H9 (cell line): ENCODE data around the gene KLK11. TPM values are rescaled to one million over a fixed set of nuclear protein-coding genes. Genes with fewer than 3 reads are reported as not detected.

Source experiments
- DNase-seq: peaks from one replicate; pipeline ENCODE4 v3.0.0-alpha.2; 2017
- H2AFZ ChIP-seq: one replicate; pipeline ENCODE4 v1.6.1; 2013; ENCODE audit warnings: mild to moderate bottlenecking, low read length, control low read depth, moderate library complexity
- H2AK5ac ChIP-seq: 2 replicates; pipeline ENCODE4 v1.6.1; 2013; ENCODE audit warnings: low read length, control low read depth, mixed read lengths; ENCODE audit not compliant: insufficient read length
- H2BK120ac ChIP-seq: one replicate; pipeline ENCODE4 v1.6.1; 2013; ENCODE audit warnings: low read depth, mild to moderate bottlenecking, low read length, control low read depth, inconsistent platforms; ENCODE audit not compliant: poor library complexity, severe bottlenecking
- H2BK12ac ChIP-seq: 2 replicates; pipeline ENCODE4 v1.6.1; 2013; ENCODE audit warnings: low read length, control low read depth, mixed read lengths, low read depth; ENCODE audit not compliant: insufficient read length
- H2BK15ac ChIP-seq: 2 replicates; pipeline ENCODE4 v1.6.1; 2013; ENCODE audit warnings: low read depth, low read length, control low read depth
- H2BK20ac ChIP-seq: one replicate; pipeline ENCODE4 v1.6.1; 2013; ENCODE audit warnings: low read depth, mild to moderate bottlenecking, low read length, control low read depth, inconsistent platforms; ENCODE audit not compliant: poor library complexity, severe bottlenecking
- H2BK5ac ChIP-seq: 2 replicates; pipeline ENCODE4 v1.6.1; 2013; ENCODE audit warnings: low read length, control low read depth, mixed read lengths; ENCODE audit not compliant: insufficient read length
- H3K14ac ChIP-seq: 2 replicates; pipeline ENCODE4 v1.6.1; 2013; ENCODE audit warnings: low read length, control low read depth; ENCODE audit not compliant: insufficient read depth
- H3K18ac ChIP-seq: 2 replicates; pipeline ENCODE4 v1.6.1; 2013; ENCODE audit warnings: low read depth, mild to moderate bottlenecking, mixed read lengths, low read length, control low read depth; ENCODE audit not compliant: insufficient read length
- H3K23ac ChIP-seq: 2 replicates; pipeline ENCODE4 v1.6.1; 2013; ENCODE audit warnings: low read length, control low read depth, mixed read lengths, low read depth; ENCODE audit not compliant: insufficient read length
- H3K23me2 ChIP-seq: 2 replicates; pipeline ENCODE4 v1.6.1; 2013; ENCODE audit warnings: low read depth, mild to moderate bottlenecking, mixed read lengths, low read length, control low read depth; ENCODE audit not compliant: insufficient read length, poor library complexity, severe bottlenecking
- H3K27ac ChIP-seq: 2 replicates; pipeline ENCODE4 v1.5.1; 2013; ENCODE audit warnings: low read length, control low read depth, mixed read lengths, low read depth; ENCODE audit not compliant: insufficient read length
- H3K27me3 ChIP-seq: 2 replicates; pipeline ENCODE4 v1.6.1; 2013; ENCODE audit warnings: low read length, control low read depth, inconsistent platforms; ENCODE audit not compliant: insufficient read depth
- H3K4ac ChIP-seq: 2 replicates; pipeline ENCODE4 v1.6.1; 2013; ENCODE audit warnings: low read depth, mild to moderate bottlenecking, control low read depth, inconsistent platforms, low read length, moderate library complexity
- H3K4me1 ChIP-seq: 2 replicates; pipeline ENCODE4 v1.6.1; 2013; ENCODE audit warnings: low read length, control low read depth, inconsistent platforms; ENCODE audit not compliant: insufficient read depth
- H3K4me2 ChIP-seq: 2 replicates; pipeline ENCODE4 v1.6.1; 2013; ENCODE audit warnings: low read length, control low read depth, mixed read lengths; ENCODE audit not compliant: insufficient read length, insufficient read depth
- H3K56ac ChIP-seq: 2 replicates; pipeline ENCODE4 v1.6.1; 2013; ENCODE audit warnings: low read depth, mild to moderate bottlenecking, mixed read lengths, low read length, control low read depth; ENCODE audit not compliant: insufficient read length
- H3K79me1 ChIP-seq: 2 replicates; pipeline ENCODE4 v1.6.1; 2013; ENCODE audit warnings: low read depth, mild to moderate bottlenecking, moderate library complexity, low read length, control low read depth, inconsistent platforms; ENCODE audit not compliant: insufficient read depth, poor library complexity, severe bottlenecking
- H3K79me2 ChIP-seq: 2 replicates; pipeline ENCODE4 v1.6.1; 2013; ENCODE audit warnings: low read length, control low read depth, inconsistent platforms; ENCODE audit not compliant: insufficient read depth
- H3K9ac ChIP-seq: 2 replicates; pipeline ENCODE4 v1.6.1; 2013; ENCODE audit warnings: low read length, control low read depth, mixed read lengths; ENCODE audit not compliant: insufficient read length; ENCODE audit errors: extremely low read depth
- H3K9me3 ChIP-seq: one replicate; pipeline ENCODE4 v1.6.1; 2013; ENCODE audit warnings: low read depth, low read length, inconsistent platforms; ENCODE audit not compliant: control insufficient read depth
- H3T11ph ChIP-seq: one replicate; pipeline ENCODE4 v1.6.1; 2013; ENCODE audit warnings: mild to moderate bottlenecking, low read length, control low read depth, inconsistent platforms
- H4K20me1 ChIP-seq: one replicate; pipeline ENCODE4 v1.6.1; 2013; ENCODE audit not compliant: control insufficient read depth, insufficient read length, insufficient read depth
- H4K5ac ChIP-seq: 2 replicates; pipeline ENCODE4 v1.6.1; 2013; ENCODE audit warnings: low read depth, mild to moderate bottlenecking, mixed read lengths, low read length, control low read depth; ENCODE audit not compliant: insufficient read length
- H4K8ac ChIP-seq: replicated peaks from 2 replicates; pipeline ENCODE4 v1.6.1; 2013; ENCODE audit warnings: low read length, control low read depth, mixed read lengths, low read depth; ENCODE audit not compliant: insufficient read length
- H4K91ac ChIP-seq: 2 replicates; pipeline ENCODE4 v1.6.1; 2013; ENCODE audit warnings: low read depth, mild to moderate bottlenecking, moderate library complexity, mixed read lengths, low read length, control low read depth; ENCODE audit not compliant: insufficient read length
- H3K27ac Mint-ChIP-seq, 3 experiments: 2 replicates in 2 of 3; 3 replicates in 1 of 3; pipeline ENCODE4 v1.8.0; 2020 to 2021; ENCODE audit warnings: mixed read lengths in 3 of 3, mild to moderate bottlenecking in 1 of 3, moderate library complexity in 1 of 3
- H3K27me3 Mint-ChIP-seq: 2 replicates; pipeline ENCODE4 v1.8.0; 2021; ENCODE audit warnings: low read depth, mild to moderate bottlenecking, moderate library complexity, mixed read lengths
- H3K36me3 Mint-ChIP-seq, 3 experiments: 2 replicates in 2 of 3; 3 replicates in 1 of 3; pipeline ENCODE4 v1.8.0; 2020 to 2021; ENCODE audit warnings: low read depth in 3 of 3, mixed read lengths in 3 of 3; ENCODE audit not compliant: insufficient read depth in 1 of 3
- H3K4me1 Mint-ChIP-seq, 2 experiments: 2 replicates each; pipeline ENCODE4 v1.8.0; 2020; ENCODE audit warnings: mixed read lengths in 2 of 2
- H3K4me3 Mint-ChIP-seq, 2 experiments: 2 replicates in 1 of 2; 3 replicates in 1 of 2; pipeline ENCODE4 v1.8.0; 2020 to 2021; ENCODE audit warnings: mild to moderate bottlenecking in 2 of 2, mixed read lengths in 2 of 2, moderate library complexity in 1 of 2
- H3K9me3 Mint-ChIP-seq, 2 experiments: 2 replicates in 1 of 2; 3 replicates in 1 of 2; pipeline ENCODE4 v1.8.0; 2020; ENCODE audit warnings: mild to moderate bottlenecking in 2 of 2, mixed read lengths in 2 of 2, moderate library complexity in 1 of 2
- CTCF ChIP-seq: fragments of 200-600 bp; sonication (generic); conservative IDR thresholded peaks from 3 replicates; pipeline ENCODE4 v1.8.0; 2021; ENCODE audit warnings: antibody characterized with exemption, mild to moderate bottlenecking
- total RNA-seq: library from RNA; stranded (reverse); gene quantifications from 2 replicates; pipeline ENCODE4 v1.2.1, GENCODE V29; 2021

KLK11 gene
- total RNA-seq, 1 experiment from 2014 or later: not detected

GRCh38 chr19:51055866-51056265 lies 29.4 kb upstream of the KLK11 start:
- Mint-ChIP-seq H3K4me1 (peaks cover 10 to 19% of the 10 kb centered on the region in 2 experiments), H3K36me3 (no peaks in the 10 kb centered on the region), H3K27me3 (peaks cover 2% of the 10 kb centered on the region), H3K9me3 (no peaks in the 10 kb centered on the region; a peak in 1 of 5 replicates), H3K27ac (no peak overlapping the region), H3K4me3 (no peak overlapping the region)
- no peak overlapping the region for H3K9ac ChIP-seq
- TF ChIP-seq CTCF: no peak
- no peak overlapping the region for H3K27ac ChIP-seq
- no peak overlapping the region for H3K14ac ChIP-seq
- no peak overlapping the region for H3T11ph ChIP-seq
- DNase-seq: no peak
- no peak overlapping the region for H2BK20ac ChIP-seq
- no peak overlapping the region for H3K23ac ChIP-seq
- H3K27me3 ChIP-seq: no peaks in the 10 kb centered on the region
- H2BK120ac ChIP-seq: no peak overlapping the region
- no peaks in the 10 kb centered on the region for H3K79me2 ChIP-seq
- no peak overlapping the region for H3K56ac ChIP-seq
- no peak overlapping the region for H4K91ac ChIP-seq
- no peak overlapping the region for H2BK12ac ChIP-seq
- no peak overlapping the region for H3K4me2 ChIP-seq
- no peak overlapping the region for H2BK5ac ChIP-seq
- H3K23me2 ChIP-seq: no peaks in the 10 kb centered on the region
- peaks cover 3% of the 10 kb centered on the region; the same call in 1 of the 2 replicates for H3K4me1 ChIP-seq
- H4K20me1 ChIP-seq: no peaks in the 10 kb centered on the region
- H4K5ac ChIP-seq: no peak overlapping the region
- H3K79me1 ChIP-seq: no peaks in the 10 kb centered on the region
- H2BK15ac ChIP-seq: no peak overlapping the region
- no peak overlapping the region for H3K18ac ChIP-seq
- H2AK5ac ChIP-seq: no peak overlapping the region
- no peaks in the 10 kb centered on the region for H3K9me3 ChIP-seq
- H3K4ac ChIP-seq: no peak overlapping the region
- H4K8ac ChIP-seq: no peak overlapping the region
- no peak overlapping the region for H2AFZ ChIP-seq
